Daoy (cell line): Measurements from ENCODE around the gene ZNF366. TPM values are rescaled to one million over a fixed set of nuclear protein-coding genes. Genes with fewer than 3 reads are reported as not detected.

Experiments used
- DNase-seq: peaks from one replicate; pipeline ENCODE4 v3.0.0-alpha.2; 2015; ENCODE audit warnings: low read depth
- total RNA-seq: library from RNA; depleted of rRNA; stranded (reverse); fragments of >200 nt; shearing (Covaris generic); gene quantifications from 2 replicates; pipeline ENCODE4 v1.2.3, GENCODE V29; 2014

Gene ZNF366
- total RNA-seq, 1 experiment from 2014 or later: not detected

DNA sequence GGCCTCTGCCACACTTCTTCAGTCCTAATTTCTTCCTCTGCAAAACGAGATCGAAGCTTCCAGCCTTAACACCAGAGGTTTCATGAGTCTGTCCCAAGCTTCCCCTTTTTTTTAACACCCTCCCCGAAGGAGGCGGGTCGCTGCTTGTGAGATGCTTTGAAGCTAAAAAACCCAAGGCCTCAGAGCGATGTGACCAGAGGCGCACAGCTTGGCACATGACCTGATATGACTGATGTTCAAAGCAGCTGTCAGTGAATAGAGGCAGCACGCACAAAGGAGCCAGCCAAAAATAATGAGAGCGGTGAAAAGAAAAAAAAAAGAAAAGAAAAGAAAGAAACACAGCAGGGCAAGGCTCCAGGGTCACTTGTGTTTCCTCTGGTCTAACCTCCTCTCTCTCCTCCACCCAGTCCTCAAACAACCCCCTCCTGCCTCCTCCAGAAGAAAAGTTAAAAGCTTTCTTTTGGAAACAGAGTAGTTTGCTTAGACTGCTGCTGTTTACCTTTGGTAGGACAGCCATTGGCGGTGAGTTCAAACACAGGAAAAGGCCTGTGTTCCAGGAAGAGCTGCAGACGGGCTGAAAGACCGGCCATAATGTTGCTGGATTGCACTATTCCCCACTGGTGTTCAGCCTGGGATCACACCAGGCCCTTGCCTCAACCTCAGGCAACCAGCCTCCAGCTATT is 10.9 kb upstream of the ZNF366 start:
- no peak for DNase-seq

DNA sequence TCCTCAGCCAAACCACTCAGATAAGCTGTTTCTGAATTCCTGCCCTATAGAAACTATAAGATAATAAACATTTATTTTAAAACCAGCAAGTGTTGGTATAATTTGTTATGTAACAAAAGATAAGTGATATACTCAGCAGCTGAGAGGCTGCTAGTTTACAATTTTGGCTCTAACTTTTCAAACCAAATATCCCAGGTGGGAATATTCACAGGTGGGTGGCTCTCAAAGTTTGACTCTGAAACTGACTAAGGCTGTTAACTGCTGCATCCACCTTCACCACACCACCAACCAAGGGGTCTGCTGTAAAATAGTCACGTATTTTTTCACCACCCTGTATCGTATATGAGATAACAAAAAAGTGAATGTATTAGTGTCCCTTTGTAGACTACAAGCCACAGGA is 9.7 kb upstream of the ZNF366 start:
- no peak for DNase-seq

DNA sequence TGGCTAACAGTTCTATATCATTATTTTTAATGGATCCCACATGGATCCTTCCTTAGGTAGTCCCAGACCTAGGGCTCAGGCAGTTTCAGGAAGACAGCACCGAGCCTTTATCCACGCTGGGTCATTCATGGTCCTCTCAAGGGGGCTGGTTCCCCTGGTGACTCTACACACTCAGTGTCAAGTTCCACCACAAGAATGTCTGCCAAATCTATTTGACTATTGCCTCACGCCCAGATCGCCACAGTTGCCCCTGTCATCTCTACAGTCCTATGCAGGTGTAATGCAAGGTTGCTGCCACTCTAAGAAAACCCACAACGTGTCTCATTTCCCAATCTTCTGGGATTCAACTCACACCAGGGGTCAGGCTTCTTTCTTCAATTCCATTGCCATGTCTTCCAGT is 8.0 kb upstream of the ZNF366 start:
- DNase-seq: peak; percentile 41

DNA sequence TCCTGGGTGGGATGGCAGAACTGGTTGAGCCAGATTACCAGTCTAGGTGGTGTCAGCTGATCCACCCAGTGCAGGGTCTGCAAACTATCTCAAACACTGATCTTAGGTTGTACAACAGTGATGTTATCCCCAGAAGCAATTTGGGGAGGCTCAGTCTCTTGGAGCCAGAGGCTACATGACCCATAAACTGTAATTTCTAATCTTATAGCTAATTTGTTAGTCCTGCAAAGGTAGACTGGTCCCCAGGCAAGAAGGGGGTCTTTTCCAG is 5.3 kb upstream of the ZNF366 start:
- no peak for DNase-seq

DNA sequence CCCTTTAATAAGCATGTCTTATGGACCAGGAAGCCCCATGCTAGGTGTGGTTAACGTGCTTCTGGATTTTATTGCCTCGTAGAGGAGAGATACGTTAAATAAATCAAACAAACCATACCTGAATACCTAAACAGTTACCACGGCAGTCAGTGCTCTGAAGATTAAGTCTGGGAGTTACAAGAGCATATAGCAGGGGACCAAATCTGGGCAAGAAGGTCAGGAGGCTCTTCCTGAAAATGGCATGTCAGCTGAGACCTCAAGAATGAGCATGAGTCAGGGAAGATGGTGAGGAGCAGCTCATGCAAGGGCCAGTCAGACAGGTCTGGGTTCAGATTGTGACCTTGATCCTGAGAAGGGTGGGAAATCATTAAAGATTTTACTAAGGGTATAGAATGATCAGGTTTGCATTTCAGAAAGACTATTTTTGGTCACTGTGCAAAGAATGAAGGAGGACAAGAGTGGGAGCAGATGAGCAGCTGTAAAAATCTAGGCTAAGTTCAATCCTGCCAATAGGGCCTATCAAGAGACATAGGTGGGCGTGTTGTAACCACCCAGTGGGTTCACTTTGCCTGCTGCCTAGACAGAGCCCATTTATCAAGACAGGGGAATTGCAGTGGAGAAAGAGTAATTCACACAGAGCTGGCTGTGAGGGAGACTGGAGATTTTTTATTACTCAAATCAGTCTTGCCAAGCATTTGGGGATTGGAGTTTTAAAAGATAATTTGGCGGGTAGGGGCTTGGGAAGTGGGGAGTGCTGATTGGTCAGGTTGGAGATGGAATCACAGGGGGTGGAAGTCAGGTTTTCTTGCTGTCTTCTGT is 4.8 kb upstream of the ZNF366 start:
- peak; percentile 61 for DNase-seq

DNA sequence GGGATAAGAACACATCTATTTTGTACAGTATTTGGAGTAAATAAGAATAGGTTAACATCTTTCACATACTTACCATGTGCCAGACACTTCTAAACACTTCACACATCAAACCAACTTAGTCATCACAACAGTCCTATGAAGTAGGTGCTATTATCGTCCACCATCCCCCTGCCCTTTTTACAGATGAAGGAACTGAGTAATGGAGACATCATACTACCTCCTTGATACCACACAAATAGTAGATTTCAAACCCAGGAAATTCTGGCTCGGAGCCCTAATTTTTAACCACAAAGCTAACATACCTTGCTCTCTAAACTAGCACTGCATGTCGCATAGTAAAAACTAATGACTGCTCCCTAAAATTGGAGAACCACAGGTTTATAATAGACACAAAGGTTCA is 4.2 kb upstream of the ZNF366 start:
- peak; percentile 77 for DNase-seq

DNA sequence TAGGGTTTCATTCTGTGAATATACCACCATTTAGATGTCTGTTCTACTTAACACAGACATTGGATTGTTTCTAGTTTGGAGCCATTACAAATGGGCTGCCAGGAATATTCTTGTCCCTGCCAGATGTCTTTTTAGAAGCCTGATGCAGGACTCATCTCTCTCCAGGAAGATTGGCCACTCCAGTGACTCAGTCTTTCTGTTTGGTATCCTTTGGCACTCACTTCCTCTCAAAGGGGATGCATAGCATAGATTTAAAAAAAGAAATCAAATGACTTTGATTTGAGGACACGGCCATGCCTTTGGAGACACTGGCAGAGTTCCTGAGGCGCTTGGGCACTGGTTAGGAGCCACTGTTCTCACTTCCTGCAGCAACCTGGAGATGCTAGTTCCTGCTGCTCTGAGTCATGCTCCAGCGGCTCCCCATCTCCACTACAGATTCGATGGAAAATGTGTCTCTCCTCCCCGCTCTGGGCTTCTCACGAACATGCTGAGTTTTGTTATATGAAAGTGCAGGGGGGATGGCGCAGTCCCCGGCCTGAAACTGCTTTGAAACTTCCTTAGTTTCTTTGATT is 3.5 kb upstream of the ZNF366 start:
- peak; percentile 87 for DNase-seq

DNA sequence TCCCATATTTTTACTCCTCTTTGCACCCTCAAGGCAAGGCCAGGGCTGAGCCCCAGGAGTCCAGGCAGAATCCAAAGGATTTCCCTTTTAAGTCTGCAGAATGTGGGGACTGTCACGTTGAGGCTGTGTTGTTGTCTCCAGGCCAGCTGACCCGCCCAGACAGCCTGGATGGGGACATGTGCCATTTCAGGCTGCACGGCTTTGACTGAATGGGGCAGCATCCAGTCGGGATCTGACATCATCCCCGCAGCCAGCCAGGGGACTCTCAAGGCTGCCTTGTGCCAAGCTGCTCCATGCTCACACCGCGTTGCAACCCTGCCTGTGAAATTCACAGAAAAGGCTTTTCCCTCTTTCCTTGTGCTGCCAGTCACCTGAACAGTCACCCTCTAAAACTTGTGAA is 2.2 kb upstream of the ZNF366 start:
- DNase-seq: no peak

DNA sequence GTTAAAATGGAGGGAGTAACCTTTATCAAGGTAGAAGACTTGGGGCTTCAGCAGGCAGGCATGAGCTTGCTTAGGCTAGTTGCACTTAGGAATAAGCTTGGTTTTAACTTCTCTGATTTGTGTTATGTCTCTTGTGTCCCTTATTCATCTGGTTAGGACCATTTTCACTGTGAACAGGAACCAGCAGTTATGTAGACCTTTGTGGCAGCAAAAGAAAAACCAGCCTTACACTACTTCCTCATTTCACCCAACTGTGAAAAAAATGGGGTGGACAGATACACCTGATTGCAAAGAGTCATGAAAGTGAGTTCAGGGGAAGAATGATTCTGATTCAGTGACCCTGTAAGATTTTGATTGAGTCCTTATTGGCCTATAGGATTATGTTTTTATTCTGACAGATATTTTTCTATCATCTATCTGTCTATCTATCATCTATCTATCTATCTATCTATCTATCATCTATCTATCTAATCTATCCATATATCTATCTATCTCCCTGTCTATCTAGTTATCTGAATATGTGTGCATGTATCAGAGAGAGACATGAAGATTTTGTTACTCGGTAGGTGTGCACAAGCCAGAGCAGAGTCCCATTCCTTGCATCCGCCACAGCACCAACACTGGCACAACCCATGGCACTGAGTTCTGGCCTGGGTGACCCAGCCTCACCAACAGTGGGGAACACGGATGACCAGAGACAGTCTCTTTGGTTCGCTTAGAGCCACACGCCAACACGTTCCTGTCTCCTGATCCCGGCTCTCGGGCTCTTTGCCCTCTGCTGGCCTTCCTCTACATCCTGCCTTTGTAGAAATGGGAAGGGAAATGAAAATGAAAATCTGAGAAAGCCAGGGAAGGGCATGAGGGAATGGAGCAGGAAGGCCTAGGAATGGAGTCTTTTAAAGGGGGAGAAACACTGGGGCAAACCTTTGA is 1.3 kb upstream of the ZNF366 start:
- DNase-seq: no peak

DNA sequence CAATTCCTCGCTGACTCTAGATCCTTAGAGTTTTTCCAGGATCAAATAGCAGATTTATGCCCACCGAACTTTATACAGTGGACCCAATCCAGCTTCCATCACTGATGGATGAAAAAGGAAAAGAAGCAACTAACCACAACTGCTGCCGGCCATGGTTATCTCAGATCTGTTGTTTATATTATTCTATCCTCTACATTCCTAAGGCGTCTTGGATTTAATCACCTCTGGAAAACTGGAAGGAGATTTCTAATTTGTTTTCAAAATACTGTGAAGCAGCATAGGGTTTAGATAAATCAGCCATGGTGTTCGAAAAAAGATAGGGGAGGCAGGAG is 663 bp upstream of the ZNF366 start:
- no peak for DNase-seq

DNA sequence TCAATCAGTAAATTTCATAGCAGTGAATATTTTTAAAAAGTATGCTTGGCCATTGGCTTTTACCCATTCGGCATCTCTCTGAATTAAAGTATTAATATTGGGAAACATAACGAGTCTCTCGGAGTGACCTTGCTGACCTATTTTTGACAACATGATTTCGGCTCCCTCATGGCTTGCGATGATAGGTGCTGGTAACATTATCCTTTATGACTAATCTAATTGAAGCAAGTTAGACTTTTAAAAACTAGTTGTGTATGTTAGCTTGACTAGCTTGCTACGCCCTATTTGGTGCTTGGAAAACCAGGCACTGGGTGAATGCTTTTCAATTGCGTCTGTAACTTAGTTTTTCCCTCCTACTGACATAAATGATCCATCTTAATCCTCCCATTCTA is 1.1 kb downstream of the ZNF366 start:
- DNase-seq: no peak

DNA sequence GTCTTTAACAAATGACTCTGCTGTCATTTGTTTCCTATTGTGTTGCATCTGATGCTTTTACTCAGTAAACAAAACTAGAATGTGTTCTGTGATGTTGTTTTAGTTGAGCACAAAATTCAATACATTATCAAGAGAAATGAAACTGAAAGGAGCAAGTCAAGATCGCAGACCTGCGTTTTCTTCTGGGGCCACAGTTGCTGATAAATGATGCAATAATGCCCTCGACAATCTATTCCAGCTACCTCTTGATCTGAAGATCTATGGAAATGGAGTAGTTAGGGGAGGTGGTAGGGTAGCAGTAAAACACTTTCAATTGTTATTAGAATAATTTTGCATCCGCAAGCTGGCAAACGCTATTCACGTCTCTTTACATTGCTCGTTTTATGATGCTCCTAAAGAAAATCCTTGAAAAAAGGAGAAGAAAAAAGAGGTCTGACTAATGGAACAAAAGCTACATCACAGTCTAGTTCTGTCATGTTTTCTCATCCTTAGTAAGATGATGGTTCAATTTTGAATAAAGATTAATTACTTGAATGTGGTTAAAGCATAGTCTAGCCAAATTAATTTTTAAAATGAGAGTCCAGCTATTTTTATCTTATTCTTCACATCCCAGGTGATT is 1.6 kb downstream of the ZNF366 start:
- DNase-seq: no peak

DNA sequence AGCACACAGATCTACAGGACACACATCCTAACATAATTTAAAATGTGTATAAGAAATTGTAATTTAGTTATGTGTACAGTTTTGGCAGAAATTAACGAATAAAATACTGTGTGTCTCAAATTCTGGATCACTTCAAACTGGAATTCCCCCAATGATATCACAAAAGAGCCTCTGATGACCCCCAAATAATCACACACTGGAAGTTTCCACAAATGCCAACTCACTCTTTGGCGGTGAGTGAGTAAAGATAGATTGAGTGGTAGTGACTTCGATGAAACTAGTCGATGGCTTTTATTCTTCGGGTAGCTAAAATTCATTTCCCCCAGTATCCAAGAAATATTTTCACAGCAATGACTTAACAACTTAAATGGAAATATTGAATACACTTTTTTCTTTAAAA is 2.2 kb downstream of the ZNF366 start:
- DNase-seq: no peak

DNA sequence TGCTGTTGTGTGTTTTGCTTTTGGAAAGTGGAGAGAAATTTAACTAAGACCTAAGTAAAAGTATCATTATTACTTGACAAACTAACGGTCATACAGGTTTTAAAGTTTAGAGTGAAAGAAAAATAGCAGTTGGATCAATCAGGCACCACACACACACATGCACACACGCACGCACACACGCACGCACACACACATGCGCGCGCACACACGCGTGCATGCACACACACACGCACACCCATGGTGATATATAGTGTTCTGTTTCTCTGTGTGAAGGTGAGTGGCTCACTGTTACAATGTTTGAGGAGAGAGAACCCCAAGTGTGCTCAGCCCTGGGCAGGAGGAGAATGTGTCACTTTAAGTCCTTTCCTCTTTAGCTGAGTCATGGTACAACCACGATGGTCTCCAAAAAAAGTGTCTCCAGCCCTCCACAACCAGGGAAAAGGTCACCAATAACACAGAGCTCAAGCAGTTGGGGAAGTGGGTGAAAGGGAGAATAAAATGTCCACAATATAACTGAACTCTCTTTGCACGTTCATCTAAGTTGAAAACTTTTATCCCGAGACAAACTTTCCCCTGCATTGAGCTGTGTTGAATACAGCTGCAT is 3.2 kb downstream of the ZNF366 start:
- DNase-seq: peak; percentile 82

DNA sequence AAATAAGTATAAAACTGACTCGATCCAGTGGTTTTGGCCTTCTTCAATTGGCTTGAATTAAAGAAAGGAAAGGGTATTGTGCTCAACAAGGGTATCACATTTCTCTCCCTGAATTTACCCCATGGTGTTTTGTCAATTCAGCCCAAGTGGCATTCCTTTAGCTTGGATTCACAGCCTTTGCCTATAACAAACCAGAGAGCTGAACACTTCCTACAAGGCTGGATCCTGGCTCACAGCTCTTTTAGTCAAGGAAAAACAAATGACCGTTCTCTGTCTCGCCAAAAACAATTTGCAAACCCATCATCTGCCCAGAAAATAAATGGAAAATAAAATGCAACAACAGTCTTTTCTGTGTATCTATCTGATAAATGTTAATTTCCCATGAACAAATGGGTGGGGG is 5.7 kb downstream of the ZNF366 start:
- DNase-seq: no peak

DNA sequence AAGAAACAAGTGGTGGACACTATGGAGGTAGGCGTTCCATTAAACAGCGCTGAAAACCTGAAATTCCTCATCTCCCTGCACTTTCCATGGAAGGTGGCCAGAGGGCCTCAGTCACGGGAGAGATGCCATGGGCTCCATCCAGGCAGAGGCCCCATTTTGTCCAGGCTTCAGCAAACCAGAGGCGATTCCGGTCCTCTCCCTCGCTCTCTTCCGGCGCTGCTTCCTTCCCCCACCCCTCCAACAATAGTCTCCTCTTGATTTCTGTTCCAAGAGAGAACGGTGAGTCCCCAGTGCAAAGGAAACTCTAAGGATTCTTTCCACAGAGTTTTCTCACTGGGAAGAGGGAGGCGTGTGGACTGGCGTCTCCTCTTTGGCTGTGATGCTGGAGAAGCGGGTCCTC is 7.5 kb downstream of the ZNF366 start:
- DNase-seq: no peak

DNA sequence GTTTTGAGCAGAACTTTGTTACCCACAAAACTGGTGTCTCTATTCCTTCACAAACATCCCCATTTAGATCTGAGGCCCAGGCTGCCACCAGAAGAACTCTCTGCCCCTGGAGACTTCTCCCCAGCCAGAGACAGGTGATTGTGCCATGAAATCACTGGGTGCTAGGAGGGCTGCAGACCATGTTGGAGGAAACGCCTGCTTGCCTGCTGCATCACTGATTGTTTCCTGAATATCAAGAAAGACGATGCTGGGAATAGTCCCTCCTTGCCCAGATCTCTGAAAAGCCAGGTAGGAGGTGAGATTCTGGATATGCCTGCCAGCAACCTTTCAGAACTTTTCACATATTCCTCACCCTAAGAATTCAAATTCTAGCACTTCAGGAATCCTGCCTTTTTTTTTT is 8.1 kb downstream of the ZNF366 start:
- DNase-seq: no peak

DNA sequence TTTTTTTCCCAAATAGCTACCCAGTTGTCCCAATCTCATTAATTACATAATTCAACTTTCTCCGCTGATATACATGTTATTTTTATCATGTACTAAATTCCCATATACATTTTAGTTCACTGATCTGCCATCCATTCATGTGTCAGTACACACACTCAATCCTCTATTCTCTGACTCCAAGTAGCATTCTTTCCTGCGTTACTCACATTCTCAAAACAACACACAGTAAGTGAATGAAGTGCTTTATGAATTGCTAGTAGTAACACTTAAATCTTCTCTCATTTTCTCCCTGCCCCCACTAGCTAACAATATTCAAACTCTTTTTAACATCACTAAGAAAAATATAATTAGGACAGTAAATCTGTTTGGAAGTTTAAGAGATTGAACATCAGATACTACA is 8.9 kb downstream of the ZNF366 start:
- peak; percentile 33 for DNase-seq

DNA sequence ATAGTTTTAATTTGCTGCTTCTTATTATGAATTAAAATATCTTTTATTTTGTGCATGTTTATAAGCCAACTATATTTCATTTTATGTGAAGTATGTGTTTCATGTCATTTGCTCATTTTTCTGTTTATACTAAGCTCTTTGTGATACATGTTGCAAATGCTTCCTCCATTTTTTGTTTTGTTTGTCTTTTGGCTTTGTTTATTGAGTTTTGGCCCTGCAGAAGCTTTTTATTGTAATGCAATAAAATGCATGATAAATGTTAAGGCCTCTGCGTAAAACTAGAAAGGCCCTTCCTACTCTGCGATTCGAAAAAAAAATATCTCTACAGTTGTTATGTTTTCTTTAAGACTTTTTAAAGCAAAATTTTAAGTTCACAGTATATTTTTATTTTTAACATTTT is 9.4 kb downstream of the ZNF366 start:
- no peak for DNase-seq

DNA sequence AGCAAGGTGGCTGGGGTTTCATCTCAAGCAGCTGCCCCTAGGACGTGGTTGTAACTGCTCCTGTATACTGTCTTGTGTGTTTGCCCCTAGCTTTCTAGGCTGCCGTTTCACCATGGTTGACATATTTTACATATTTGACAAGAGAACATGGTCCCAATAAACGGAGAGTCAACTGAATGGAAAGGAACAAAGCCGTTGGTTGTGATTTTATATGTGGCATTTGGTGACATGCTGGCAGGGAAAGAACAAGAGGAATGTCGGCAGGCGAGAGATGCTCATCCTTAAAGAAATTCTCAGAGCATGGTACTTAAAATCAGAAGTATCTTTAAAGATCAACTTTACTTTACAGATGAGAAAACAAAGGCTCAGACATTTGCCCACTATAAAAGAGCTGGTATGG is 11.8 kb downstream of the ZNF366 start:
- no peak for DNase-seq

DNA sequence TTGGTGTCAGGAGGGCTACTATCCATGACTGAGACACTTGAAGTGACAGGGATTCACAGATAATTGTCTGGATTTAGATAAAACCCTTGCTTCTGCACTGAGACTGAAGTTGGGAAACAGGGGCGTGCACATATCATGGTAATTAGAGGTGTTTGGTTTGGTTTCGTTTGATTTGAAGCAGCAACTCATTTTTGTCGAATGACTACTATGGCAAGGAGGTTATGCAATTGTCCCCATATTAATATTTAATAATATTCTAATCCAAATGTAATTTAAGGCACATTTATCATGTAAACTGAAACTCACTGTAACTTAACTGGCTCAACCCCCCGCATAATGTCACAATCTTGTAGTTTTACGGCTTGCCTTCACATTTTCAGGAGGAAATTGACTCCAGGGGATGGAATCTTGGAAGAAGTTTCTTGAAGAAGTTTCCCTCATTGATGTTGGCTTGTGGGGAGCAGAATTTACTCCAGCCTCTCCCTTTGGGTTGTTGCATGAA is 12.5 kb downstream of the ZNF366 start:
- no peak for DNase-seq
